Measurements from ENCODE around the gene DTHD1. TPM values are rescaled to one million over a fixed set of nuclear protein-coding genes. Genes with fewer than 3 reads are reported as not detected.

The DTHD1 gene
- total and polyA plus RNA-seq, 2 of the 8 experiments (the other 6 are each of a cell fraction or from before 2014, with no cell fraction given): not detected

DNA sequence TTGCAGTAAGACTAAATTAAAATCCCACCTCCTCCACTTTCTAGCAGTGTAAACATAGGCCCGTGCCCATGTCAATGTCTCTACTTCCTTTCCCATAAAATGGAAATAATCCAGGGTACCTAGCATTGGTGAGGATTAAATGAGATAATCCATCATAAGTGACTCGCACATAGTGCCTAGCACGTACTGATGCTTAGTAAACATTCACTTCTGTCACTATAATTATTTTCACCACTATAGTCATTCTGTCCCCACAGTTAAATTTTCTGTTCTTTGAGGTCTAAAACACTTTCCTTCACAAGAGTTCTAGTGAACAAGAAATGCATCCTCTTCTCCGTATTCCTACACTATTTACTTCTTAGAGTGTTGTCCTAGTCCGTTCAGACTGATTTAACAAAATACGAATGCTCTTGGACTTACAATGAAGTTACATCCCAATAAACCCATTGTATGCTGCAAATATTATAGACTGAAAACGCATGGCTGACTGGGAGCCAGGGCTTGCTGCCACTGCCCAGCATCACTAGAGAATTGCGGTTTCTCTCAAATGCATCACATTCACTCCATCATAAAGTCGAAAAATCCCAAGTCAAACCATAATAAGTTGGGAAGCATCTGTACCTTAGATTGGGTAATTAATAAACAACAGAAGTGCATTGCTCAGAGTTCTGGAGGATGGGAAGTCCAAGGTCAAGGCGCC is 47.7 kb upstream of the DTHD1 start:
- ChIA-PET POLR2A (ENCODE audit: partially characterized antibody) (no interaction called here), CTCF (ENCODE audit: partially characterized antibody) (interaction anchor here (0.6 to 3.1 kb wide), 3 partner anchors 10 to 456 kb away, joined by 3 to 13 read pairs (median 4); partner anchors contain the start of gene ARAP2)
- H3K4me3 ChIP-seq (ENCODE audit: extremely low read depth in 1 of 4, insufficient read depth in 2 of 4, low read depth in 3 of 4, low read length in 4 of 4): no peak overlapping the region
- no peaks in the 10 kb centered on the region; the same call in 1 of the 2 replicates for H3K79me1 ChIP-seq (ENCODE audit: low read depth, low read length)
- FAIRE-seq: no peak
- H4K8ac ChIP-seq (ENCODE audit: extremely low read depth, insufficient read depth, low read length): no peak overlapping the region
- H3K4ac ChIP-seq (replicated peaks; ENCODE audit: insufficient read length, low read depth, low read length): no peak overlapping the region
- no peak overlapping the region for H2AK5ac ChIP-seq (ENCODE audit: low read depth, low read length)
- H4K20me1 ChIP-seq (replicated peaks in 1 of 2; ENCODE audit: control insufficient read depth in 1 of 2, insufficient read depth in 2 of 2, low read length in 2 of 2): no peaks in the 10 kb centered on the region
- H3K36me3 ChIP-seq (ENCODE audit: control insufficient read depth in 2 of 4, insufficient read depth in 4 of 4, low read length in 3 of 4): no peaks in the 10 kb centered on the region
- H4K91ac ChIP-seq (replicated peaks; ENCODE audit: insufficient read length, low read length): no peak overlapping the region
- H2BK15ac ChIP-seq (ENCODE audit: low read length): no peak overlapping the region
- no peaks in the 10 kb centered on the region for H3K9me3 ChIP-seq (ENCODE audit: insufficient read depth in 2 of 2, low read depth in 1 of 2, low read length in 1 of 2)
- H3K9ac ChIP-seq (replicated peaks in 1 of 4; ENCODE audit: extremely low read depth in 1 of 4, low read depth in 3 of 4, low read length in 3 of 4): no peak overlapping the region
- no peak overlapping the region for H3K27ac ChIP-seq (ENCODE audit: low read depth, low read length)
- DNase-seq (ENCODE audit: low read depth in 1 of 2, low spot score in 2 of 2): no peak
- H3K23me2 ChIP-seq (ENCODE audit: low read depth, low read length): no peaks in the 10 kb centered on the region
- no peak overlapping the region for H2BK120ac ChIP-seq (replicated peaks; ENCODE audit: low read depth, low read length)
- H2BK5ac ChIP-seq (ENCODE audit: low read depth, low read length): no peak overlapping the region
- H3K18ac ChIP-seq (ENCODE audit: extremely low read depth, low read length): no peak overlapping the region
- 95% methylated on average over 10 of the region's 10 CpGs; no CpG with 5 or more reads in 1 of the 2 experiments for WGBS, 2 experiments (ENCODE audit: extremely low coverage in 1 of 2, insufficient coverage in 1 of 2, insufficient read length in 1 of 2, insufficient replicate concordance in 2 of 2, low coverage in 1 of 2, low lambda C conversion rate in 2 of 2, missing lambda C conversion rate in 1 of 2)
- no peak overlapping the region for H3K4me2 ChIP-seq (ENCODE audit: insufficient read depth in 1 of 2, low read depth in 2 of 2, low read length in 2 of 2)
- no peak overlapping the region for H3K56ac ChIP-seq (replicated peaks; ENCODE audit: insufficient read length, low read depth, low read length)
- H2AFZ ChIP-seq (ENCODE audit: low read length): no peak overlapping the region
- H2BK20ac ChIP-seq (ENCODE audit: low read length): no peak overlapping the region
- H3K79me2 ChIP-seq (ENCODE audit: control insufficient read depth in 1 of 2, insufficient read depth in 2 of 2, low read length in 2 of 2): no peaks in the 10 kb centered on the region
- H2BK12ac ChIP-seq (ENCODE audit: low read depth, low read length): no peak overlapping the region
- no peak overlapping the region for H3K14ac ChIP-seq (ENCODE audit: insufficient read length)
- no peak overlapping the region for H4K5ac ChIP-seq (ENCODE audit: insufficient read length, low read depth, low read length)
- no peaks in the 10 kb centered on the region for H3K4me1 ChIP-seq (replicated peaks in 1 of 4; ENCODE audit: control insufficient read depth in 3 of 4, insufficient read depth in 4 of 4, low read length in 3 of 4)
- H3K27me3 ChIP-seq (replicated peaks in 1 of 4; ENCODE audit: control insufficient read depth in 3 of 4, extremely low read depth in 1 of 4, insufficient read depth in 3 of 4, low read length in 3 of 4): no peaks in the 10 kb centered on the region
- H3K23ac ChIP-seq (ENCODE audit: insufficient read length): no peak overlapping the region
- TF ChIP-seq CHD1 (IDR thresholded peaks at IDR 0.05; ENCODE audit: low read depth, low read length) (no peak), E2F6 (IDR thresholded peaks at IDR 0.05) (no peak), GTF2F1 (IDR thresholded peaks at IDR 0.05; ENCODE audit: borderline replicate concordance, low read depth, low read length) (no peak), KDM1A (IDR thresholded peaks at IDR 0.05; ENCODE audit: borderline replicate concordance, low read length) (no peak), ASH2L (IDR thresholded peaks at IDR 0.05; ENCODE audit: low read length) (no peak), NANOG (IDR thresholded peaks at IDR 0.05; ENCODE audit: insufficient read depth, low read depth, low read length, poor library complexity, severe bottlenecking) (no peak), USF2 (IDR thresholded peaks at IDR 0.05; ENCODE audit: low read length) (no peak), TBP (IDR thresholded peaks at IDR 0.05; ENCODE audit: low read depth, low read length) (no peak), TEAD4 (IDR thresholded peaks at IDR 0.05; ENCODE audit: low read depth, low read length) (no peak), SIN3A (conservative IDR thresholded peaks at IDR 0.05 in 1 of 2, IDR thresholded peaks at IDR 0.05 in 1 of 2; ENCODE audit: low read depth in 1 of 2, low read length in 2 of 2) (no peak), POLR2AphosphoS5 (IDR thresholded peaks at IDR 0.05; ENCODE audit: low read depth, low read length) (no peak)
